Activated naive CD8-positive, alpha-beta T cell (primary cell): Measurements from ENCODE around the gene KCNIP3.

ENCODE experiments used
- H3K27ac Mint-ChIP-seq: one replicate; pipeline ENCODE4 v1.8.0; 2021; ENCODE audit warnings: mixed read lengths
- H3K27me3 Mint-ChIP-seq: one replicate; pipeline ENCODE4 v1.8.0; 2021; ENCODE audit warnings: mixed read lengths
- H3K36me3 Mint-ChIP-seq: one replicate; pipeline ENCODE4 v1.8.0; 2021; ENCODE audit warnings: mixed read lengths
- H3K4me1 Mint-ChIP-seq: one replicate; pipeline ENCODE4 v1.8.0; 2021; ENCODE audit warnings: low read depth, mixed read lengths
- H3K4me3 Mint-ChIP-seq: one replicate; pipeline ENCODE4 v1.8.0; 2021; ENCODE audit warnings: mild to moderate bottlenecking, mixed read lengths
- H3K9me3 Mint-ChIP-seq: one replicate; pipeline ENCODE4 v1.8.0; 2021; ENCODE audit warnings: low read depth, mixed read lengths

The KCNIP3 gene

GRCh38 chr2:95271381-95271971, 25.7 kb upstream of the KCNIP3 start:
- Mint-ChIP-seq H3K9me3 (no peaks in the 10 kb centered on the region), H3K4me3 (no peak overlapping the region), H3K36me3 (no peaks in the 10 kb centered on the region), H3K27ac (no peak overlapping the region), H3K27me3 (no peaks in the 10 kb centered on the region), H3K4me1 (no peaks in the 10 kb centered on the region)

- Mint-ChIP-seq H3K9me3 (no peaks in the 10 kb centered on the region), H3K4me1 (no peaks in the 10 kb centered on the region), H3K27ac (no peak overlapping the region), H3K4me3 (no peak overlapping the region), H3K27me3 (no peaks in the 10 kb centered on the region), H3K36me3 (no peaks in the 10 kb centered on the region)
These were observed 24.8 kb upstream of the KCNIP3 start for GRCh38 chr2:95272299-95272751.

- Mint-ChIP-seq H3K9me3 (no peaks in the 10 kb centered on the region), H3K27me3 (no peaks in the 10 kb centered on the region), H3K27ac (no peak overlapping the region), H3K4me3 (no peak overlapping the region), H3K36me3 (no peaks in the 10 kb centered on the region), H3K4me1 (no peaks in the 10 kb centered on the region)
These were observed 24.4 kb upstream of the KCNIP3 start for GRCh38 chr2:95272781-95273180.

- Mint-ChIP-seq H3K36me3 (no peaks in the 10 kb centered on the region), H3K27me3 (no peaks in the 10 kb centered on the region), H3K27ac (no peak overlapping the region), H3K9me3 (no peaks in the 10 kb centered on the region), H3K4me1 (no peaks in the 10 kb centered on the region), H3K4me3 (no peak overlapping the region)
These were observed 23.4 kb upstream of the KCNIP3 start for GRCh38 chr2:95273566-95274290.

- Mint-ChIP-seq H3K9me3 (no peaks in the 10 kb centered on the region), H3K4me3 (no peak within 1 kb of the TSS), H3K4me1 (no peaks in the 10 kb centered on the region), H3K27ac (no peak within 1 kb of the TSS), H3K27me3 (no peaks in the 10 kb centered on the region), H3K36me3 (no peaks in the 10 kb centered on the region)
These were observed 22.6 kb upstream of the KCNIP3 start, which contains the start of gene PROM2 for GRCh38 chr2:95274291-95275150. PROM2 (plus strand) TSS chr2:95274449; CDS start chr2:95274586, 137 bp downstream.

GRCh38 chr2:95275151-95275515, 22.0 kb upstream of the KCNIP3 start:
- Mint-ChIP-seq H3K4me1 (no peaks in the 10 kb centered on the region), H3K9me3 (no peaks in the 10 kb centered on the region), H3K27ac (no peak overlapping the region), H3K27me3 (no peaks in the 10 kb centered on the region), H3K36me3 (no peaks in the 10 kb centered on the region), H3K4me3 (no peak overlapping the region)

GRCh38 chr2:95275601-95276243, 21.4 kb upstream of the KCNIP3 start:
- Mint-ChIP-seq H3K27me3 (no peaks in the 10 kb centered on the region), H3K36me3 (no peaks in the 10 kb centered on the region), H3K9me3 (no peaks in the 10 kb centered on the region), H3K27ac (no peak overlapping the region), H3K4me1 (no peaks in the 10 kb centered on the region), H3K4me3 (no peak overlapping the region)

GRCh38 chr2:95276244-95276887, 20.8 kb upstream of the KCNIP3 start:
- no peak overlapping the region for H3K4me3 Mint-ChIP-seq
- no peaks in the 10 kb centered on the region for H3K4me1 Mint-ChIP-seq
- H3K36me3 Mint-ChIP-seq: no peaks in the 10 kb centered on the region
- no peaks in the 10 kb centered on the region for H3K27me3 Mint-ChIP-seq
- no peak overlapping the region for H3K27ac Mint-ChIP-seq
- no peaks in the 10 kb centered on the region for H3K9me3 Mint-ChIP-seq

- H3K4me3 Mint-ChIP-seq: no peak overlapping the region
- no peaks in the 10 kb centered on the region for H3K9me3 Mint-ChIP-seq
- no peaks in the 10 kb centered on the region for H3K4me1 Mint-ChIP-seq
- H3K27me3 Mint-ChIP-seq: no peaks in the 10 kb centered on the region
- no peaks in the 10 kb centered on the region for H3K36me3 Mint-ChIP-seq
- H3K27ac Mint-ChIP-seq: no peak overlapping the region
These were observed 20.3 kb upstream of the KCNIP3 start for GRCh38 chr2:95276888-95277245.

GRCh38 chr2:95277246-95277906, 19.8 kb upstream of the KCNIP3 start:
- H3K27ac Mint-ChIP-seq: no peak overlapping the region
- no peaks in the 10 kb centered on the region for H3K36me3 Mint-ChIP-seq
- H3K27me3 Mint-ChIP-seq: no peaks in the 10 kb centered on the region
- H3K9me3 Mint-ChIP-seq: no peaks in the 10 kb centered on the region
- no peak overlapping the region for H3K4me3 Mint-ChIP-seq
- H3K4me1 Mint-ChIP-seq: no peaks in the 10 kb centered on the region

GRCh38 chr2:95278051-95278471, 19.1 kb upstream of the KCNIP3 start:
- no peak overlapping the region for H3K27ac Mint-ChIP-seq
- no peaks in the 10 kb centered on the region for H3K9me3 Mint-ChIP-seq
- no peaks in the 10 kb centered on the region for H3K36me3 Mint-ChIP-seq
- no peaks in the 10 kb centered on the region for H3K4me1 Mint-ChIP-seq
- no peak overlapping the region for H3K4me3 Mint-ChIP-seq
- H3K27me3 Mint-ChIP-seq: no peaks in the 10 kb centered on the region

- Mint-ChIP-seq H3K4me3 (no peak overlapping the region), H3K27me3 (no peaks in the 10 kb centered on the region), H3K9me3 (no peaks in the 10 kb centered on the region), H3K4me1 (no peaks in the 10 kb centered on the region), H3K27ac (no peak overlapping the region), H3K36me3 (no peaks in the 10 kb centered on the region)
These were observed 18.4 kb upstream of the KCNIP3 start for GRCh38 chr2:95278637-95279225.

- Mint-ChIP-seq H3K4me1 (no peaks in the 10 kb centered on the region), H3K9me3 (no peaks in the 10 kb centered on the region), H3K36me3 (no peaks in the 10 kb centered on the region), H3K27me3 (no peaks in the 10 kb centered on the region), H3K27ac (no peak overlapping the region), H3K4me3 (no peak overlapping the region)
These were observed 17.6 kb upstream of the KCNIP3 start for GRCh38 chr2:95279435-95280035.
